WERI-Rb-1 (cell line): Measurements from ENCODE around the gene RDH14.

Experiments
- DNase-seq: peaks from one replicate; pipeline ENCODE4 v3.0.0-alpha.2; 2020
- H3K27ac ChIP-seq: fragments of 250-450 bp; sonication (Bioruptor Pico); 2 replicates; pipeline ENCODE4 v1.5.1; 2020; ENCODE audit warnings: mild to moderate bottlenecking, moderate library complexity
- H3K27me3 ChIP-seq: fragments of 250-450 bp; sonication (Bioruptor Pico); 2 replicates; pipeline ENCODE4 v1.5.1; 2021; ENCODE audit warnings: mild to moderate bottlenecking, low read depth, moderate library complexity; ENCODE audit not compliant: insufficient read depth, severe bottlenecking
- H3K36me3 ChIP-seq: fragments of 250-450 bp; sonication (Bioruptor Pico); 2 replicates; pipeline ENCODE4 v1.5.1; 2020; ENCODE audit warnings: mild to moderate bottlenecking, moderate library complexity
- H3K4me3 ChIP-seq: 2 replicates; pipeline ENCODE4 v1.5.1; 2011; ENCODE audit warnings: low read depth, mild to moderate bottlenecking, control low read depth, low read length
- H3K9me3 ChIP-seq: fragments of 250-450 bp; sonication (Bioruptor Pico); 2 replicates; pipeline ENCODE4 v1.5.1; 2021; ENCODE audit warnings: mild to moderate bottlenecking, moderate library complexity; ENCODE audit not compliant: severe bottlenecking
- CTCF ChIP-seq: IDR thresholded peaks from 2 replicates; pipeline ENCODE4 v1.5.1; 2011; ENCODE audit warnings: low read depth, mild to moderate bottlenecking, control low read depth, inconsistent platforms, low read length

RDH14 gene

GRCh38 chr2:18551169-18551568 is 9.3 kb downstream of the RDH14 start:
- no peak for DNase-seq
- no peak overlapping the region for H3K27ac ChIP-seq

DNA sequence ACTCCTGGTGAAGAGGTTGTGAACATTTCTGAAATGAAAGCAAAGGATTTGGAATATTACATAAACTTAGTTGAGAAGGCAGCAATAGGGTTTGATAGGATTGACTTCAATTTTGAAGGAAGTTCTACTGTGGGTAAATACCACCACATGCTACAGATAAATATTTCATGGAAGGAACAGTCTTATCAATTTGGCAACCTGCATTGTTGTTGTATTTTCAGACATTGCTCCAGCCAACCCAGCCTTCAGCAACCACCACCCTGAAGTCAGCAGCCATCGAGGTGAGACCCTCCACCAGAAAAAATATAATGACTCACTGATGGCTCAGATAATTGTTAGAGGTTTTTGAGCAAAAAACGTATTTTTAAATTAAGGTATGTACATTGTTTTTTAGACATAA is 10.0 kb downstream of the RDH14 start:
- Histone ChIP-seq H3K27ac (no peak overlapping the region), H3K27me3 (no peaks in the 10 kb centered on the region), H3K36me3 (peaks cover 19% of the 10 kb centered on the region), H3K4me3 (no peak overlapping the region), H3K9me3 (no peaks in the 10 kb centered on the region)
- TF ChIP-seq CTCF = no peak
- no peak for DNase-seq

More at GRCh38 chr2:18551169-18551568, 9.3 kb downstream of the RDH14 start:
- no peak for TF ChIP-seq CTCF
- no peaks in the 10 kb centered on the region for H3K9me3 ChIP-seq
- H3K27me3 ChIP-seq = no peaks in the 10 kb centered on the region
- H3K36me3 ChIP-seq = peaks cover 23% of the 10 kb centered on the region
- no peak overlapping the region for H3K4me3 ChIP-seq

DNA sequence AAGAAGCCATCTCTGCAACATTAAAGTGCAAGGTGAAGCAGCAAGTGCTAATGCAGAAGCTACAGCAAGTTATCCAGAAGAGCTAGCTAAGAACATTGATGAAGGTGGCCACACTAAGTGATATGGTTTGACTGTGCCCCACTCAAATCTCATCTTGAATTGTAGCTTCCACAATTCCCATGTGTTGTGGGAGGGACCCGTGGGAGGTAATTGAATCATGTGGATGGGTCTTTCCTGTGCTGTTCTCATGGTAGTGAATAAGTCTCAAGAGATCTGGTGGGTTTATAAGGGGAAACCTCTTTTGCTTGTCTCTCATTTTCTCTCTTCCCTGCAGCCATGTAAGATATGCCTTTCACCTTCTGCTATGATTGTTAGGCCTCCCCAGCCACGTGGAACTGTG is 11.4 kb downstream of the RDH14 start:
- no peak for TF ChIP-seq CTCF
- Histone ChIP-seq H3K27ac (no peak overlapping the region), H3K4me3 (no peak overlapping the region), H3K9me3 (no peaks in the 10 kb centered on the region), H3K27me3 (no peaks in the 10 kb centered on the region), H3K36me3 (peaks cover 12% of the 10 kb centered on the region)
- no peak for DNase-seq

- no peaks in the 10 kb centered on the region for H3K9me3 ChIP-seq
- H3K27me3 ChIP-seq = no peaks in the 10 kb centered on the region
- H3K36me3 ChIP-seq = peaks cover 7% of the 10 kb centered on the region
- no peak overlapping the region for H3K27ac ChIP-seq
- DNase-seq = no peak
- H3K4me3 ChIP-seq = no peak overlapping the region
- no peak for TF ChIP-seq CTCF
These were observed 11.8 kb downstream of the RDH14 start for GRCh38 chr2:18548621-18549020.

DNA sequence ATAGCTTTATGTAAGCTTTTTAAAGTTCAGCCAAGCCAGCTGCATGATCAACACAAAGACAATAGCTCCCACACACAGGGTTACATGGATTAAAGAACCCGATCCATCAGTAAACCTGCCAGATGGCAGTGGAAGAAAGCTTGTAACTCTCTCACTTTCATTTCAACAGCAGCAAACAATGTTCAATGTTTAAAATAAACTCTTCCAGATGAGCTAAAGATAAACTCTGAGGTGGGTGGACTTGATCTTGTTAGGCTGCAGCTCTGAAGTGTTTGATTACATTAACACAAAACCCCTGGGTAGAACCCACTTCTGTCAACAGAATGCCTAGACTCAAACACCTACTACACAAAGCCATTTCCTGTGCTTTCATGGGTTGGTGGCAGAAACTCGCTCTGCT is 13.9 kb downstream of the RDH14 start:
- H3K36me3 ChIP-seq = no peaks in the 10 kb centered on the region
- no peaks in the 10 kb centered on the region for H3K27me3 ChIP-seq
- H3K27ac ChIP-seq = no peak overlapping the region
- DNase-seq = peak; percentile 40
- H3K9me3 ChIP-seq = no peaks in the 10 kb centered on the region
- H3K4me3 ChIP-seq = no peak overlapping the region
- TF ChIP-seq CTCF = no peak

GRCh38 chr2:18545384-18545783 is 15.1 kb downstream of the RDH14 start:
- no peak overlapping the region for H3K27ac ChIP-seq
- no peaks in the 10 kb centered on the region for H3K27me3 ChIP-seq
- TF ChIP-seq CTCF = no peak
- H3K9me3 ChIP-seq = no peaks in the 10 kb centered on the region
- no peak overlapping the region for H3K4me3 ChIP-seq
- DNase-seq = no peak
- H3K36me3 ChIP-seq = no peaks in the 10 kb centered on the region
